ENCODE data around the gene DOCK3.

The DOCK3 gene

GRCh38 chr3:50936389-50936788, 261.7 kb downstream of the DOCK3 start:
- Histone ChIP-seq H3K27ac (replicated peaks) (no peak overlapping the region), H3K4me3 (replicated peaks; ENCODE audit: insufficient read depth, low read length) (no peak overlapping the region), H3K27me3 (ENCODE audit: insufficient read depth, poor library complexity, severe bottlenecking) (no peaks in the 10 kb centered on the region)
- TF ChIP-seq CTCF (IDR thresholded peaks at IDR 0.05; ENCODE audit: insufficient read depth, low read length) (no peak), REST (IDR thresholded peaks at IDR 0.05; ENCODE audit: insufficient replicate concordance, low read depth) (no peak), GABPA (IDR thresholded peaks at IDR 0.05; ENCODE audit: low read depth) (no peak), SPI1 (IDR thresholded peaks at IDR 0.05; ENCODE audit: borderline replicate concordance, low read depth) (no peak), POLR2AphosphoS5 (IDR thresholded peaks at IDR 0.05; ENCODE audit: low read depth) (no peak)
- no peak for DNase-seq (ENCODE audit: low read depth in 1 of 2, low spot score in 1 of 2)

GRCh38 chr3:50947419-50947818, 272.7 kb downstream of the DOCK3 start:
- Histone ChIP-seq H3K27me3 (ENCODE audit: insufficient read depth, poor library complexity, severe bottlenecking) (peaks cover 2% of the 10 kb centered on the region), H3K27ac (replicated peaks) (no peak overlapping the region), H3K4me3 (replicated peaks; ENCODE audit: insufficient read depth, low read length) (no peak overlapping the region)
- TF ChIP-seq CTCF (IDR thresholded peaks at IDR 0.05; ENCODE audit: insufficient read depth, low read length) (no peak), GABPA (IDR thresholded peaks at IDR 0.05; ENCODE audit: low read depth) (no peak), SPI1 (IDR thresholded peaks at IDR 0.05; ENCODE audit: borderline replicate concordance, low read depth) (no peak), REST (IDR thresholded peaks at IDR 0.05; ENCODE audit: insufficient replicate concordance, low read depth) (no peak), POLR2AphosphoS5 (IDR thresholded peaks at IDR 0.05; ENCODE audit: low read depth) (no peak)
- DNase-seq (ENCODE audit: low read depth in 1 of 2, low spot score in 1 of 2), result no peak

GRCh38 chr3:50950591-50950990, 275.9 kb downstream of the DOCK3 start:
- TF ChIP-seq CTCF (IDR thresholded peaks at IDR 0.05; ENCODE audit: insufficient read depth, low read length) (no peak), REST (IDR thresholded peaks at IDR 0.05; ENCODE audit: insufficient replicate concordance, low read depth) (no peak), POLR2AphosphoS5 (IDR thresholded peaks at IDR 0.05; ENCODE audit: low read depth) (no peak), SPI1 (IDR thresholded peaks at IDR 0.05; ENCODE audit: borderline replicate concordance, low read depth) (no peak), GABPA (IDR thresholded peaks at IDR 0.05; ENCODE audit: low read depth) (no peak)
- Histone ChIP-seq H3K27ac (replicated peaks) (no peak overlapping the region), H3K27me3 (ENCODE audit: insufficient read depth, poor library complexity, severe bottlenecking) (peaks cover 2% of the 10 kb centered on the region), H3K4me3 (replicated peaks; ENCODE audit: insufficient read depth, low read length) (no peak overlapping the region)
- DNase-seq (ENCODE audit: low read depth in 1 of 2, low spot score in 1 of 2), result no peak

All from HL-60 (cell line).